ENCODE measurements around the gene NUP43.
"Not testable (repeated sequence)": the region's sequence is repeated elsewhere in the genome, so short reads cannot be mapped to it uniquely, and the experiment has no call there.

The NUP43 gene

DNA sequence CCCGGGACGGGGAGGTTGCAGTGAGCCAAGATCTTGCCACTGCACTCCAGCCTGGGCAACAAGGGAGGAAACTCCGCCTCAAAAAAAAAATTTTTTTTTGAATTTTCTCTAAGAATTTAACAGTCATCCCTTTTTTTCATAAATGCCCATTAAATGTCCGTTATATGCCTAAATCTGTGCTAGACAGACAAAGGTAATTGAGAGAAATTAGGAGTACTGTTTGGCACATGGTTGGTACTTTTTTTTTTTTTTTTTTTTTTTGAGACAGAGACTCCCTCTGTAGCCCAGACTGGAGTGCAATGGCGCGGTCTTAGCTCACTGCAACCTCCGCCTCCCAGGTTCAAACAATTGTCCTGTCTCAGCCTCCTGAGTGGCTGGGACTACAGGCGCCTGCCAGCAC is 4.9 kb upstream of the NUP43 start:
- Mint-ChIP-seq H3K4me1 (peaks cover 18% of the 10 kb centered on the region), H3K27ac (no peak overlapping the region), H3K36me3 (ENCODE audit: low read depth) (no peaks in the 10 kb centered on the region), H3K9me3 (no peaks in the 10 kb centered on the region), H3K27me3 (ENCODE audit: low read depth) (no peaks in the 10 kb centered on the region), H3K4me3 (peak overlapping the region; percentile 61 to 100 (median 100))
- TF ChIP-seq, protein P1, sequence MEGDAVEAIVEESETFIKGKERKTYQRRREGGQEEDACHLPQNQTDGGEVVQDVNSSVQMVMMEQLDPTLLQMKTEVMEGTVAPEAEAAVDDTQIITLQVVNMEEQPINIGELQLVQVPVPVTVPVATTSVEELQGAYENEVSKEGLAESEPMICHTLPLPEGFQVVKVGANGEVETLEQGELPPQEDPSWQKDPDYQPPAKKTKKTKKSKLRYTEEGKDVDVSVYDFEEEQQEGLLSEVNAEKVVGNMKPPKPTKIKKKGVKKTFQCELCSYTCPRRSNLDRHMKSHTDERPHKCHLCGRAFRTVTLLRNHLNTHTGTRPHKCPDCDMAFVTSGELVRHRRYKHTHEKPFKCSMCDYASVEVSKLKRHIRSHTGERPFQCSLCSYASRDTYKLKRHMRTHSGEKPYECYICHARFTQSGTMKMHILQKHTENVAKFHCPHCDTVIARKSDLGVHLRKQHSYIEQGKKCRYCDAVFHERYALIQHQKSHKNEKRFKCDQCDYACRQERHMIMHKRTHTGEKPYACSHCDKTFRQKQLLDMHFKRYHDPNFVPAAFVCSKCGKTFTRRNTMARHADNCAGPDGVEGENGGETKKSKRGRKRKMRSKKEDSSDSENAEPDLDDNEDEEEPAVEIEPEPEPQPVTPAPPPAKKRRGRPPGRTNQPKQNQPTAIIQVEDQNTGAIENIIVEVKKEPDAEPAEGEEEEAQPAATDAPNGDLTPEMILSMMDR (IDR thresholded peaks at IDR 0.05; ENCODE audit: unreplicated experiment in 3 of 3), result no peak

DNA sequence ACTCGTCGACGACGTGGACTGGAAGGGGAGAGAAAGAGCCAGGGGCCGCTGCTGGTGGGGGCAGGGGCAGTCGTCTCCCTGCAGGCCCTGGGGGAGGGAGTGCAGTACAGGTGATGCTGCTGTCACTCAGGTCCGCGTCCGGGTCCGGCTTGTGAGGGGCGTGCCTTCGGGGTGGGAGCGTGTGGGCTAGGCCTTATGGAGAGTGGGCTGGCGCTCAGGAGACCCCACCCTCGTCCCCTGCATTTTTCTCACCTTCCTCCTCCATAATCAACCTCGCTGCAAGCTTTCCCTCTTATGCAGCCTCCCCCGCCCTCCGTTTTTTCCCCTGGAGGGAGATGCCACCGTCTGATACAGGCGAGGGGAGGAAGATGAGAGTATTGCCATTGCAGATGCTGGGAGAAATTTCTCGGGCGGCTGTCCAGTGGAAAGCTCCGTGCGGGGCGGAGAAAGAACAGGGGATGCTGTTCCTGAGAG is 3.8 kb upstream of the NUP43 start:
- H3K4me3 Mint-ChIP-seq, result peak overlapping the region; percentile 94 to 100 (median 100)
- H3K4me1 Mint-ChIP-seq, result peaks cover 25% of the 10 kb centered on the region
- H3K9me3 Mint-ChIP-seq, result no peaks in the 10 kb centered on the region
- no peaks in the 10 kb centered on the region for H3K27me3 Mint-ChIP-seq (ENCODE audit: low read depth)
- H3K27ac Mint-ChIP-seq, result peak overlapping the region; percentile 65 to 92 (median 84)
- H3K36me3 Mint-ChIP-seq (ENCODE audit: low read depth), result no peaks in the 10 kb centered on the region
- TF ChIP-seq, protein P1 (IDR thresholded peaks at IDR 0.05; ENCODE audit: unreplicated experiment in 3 of 3), result no peak

DNA sequence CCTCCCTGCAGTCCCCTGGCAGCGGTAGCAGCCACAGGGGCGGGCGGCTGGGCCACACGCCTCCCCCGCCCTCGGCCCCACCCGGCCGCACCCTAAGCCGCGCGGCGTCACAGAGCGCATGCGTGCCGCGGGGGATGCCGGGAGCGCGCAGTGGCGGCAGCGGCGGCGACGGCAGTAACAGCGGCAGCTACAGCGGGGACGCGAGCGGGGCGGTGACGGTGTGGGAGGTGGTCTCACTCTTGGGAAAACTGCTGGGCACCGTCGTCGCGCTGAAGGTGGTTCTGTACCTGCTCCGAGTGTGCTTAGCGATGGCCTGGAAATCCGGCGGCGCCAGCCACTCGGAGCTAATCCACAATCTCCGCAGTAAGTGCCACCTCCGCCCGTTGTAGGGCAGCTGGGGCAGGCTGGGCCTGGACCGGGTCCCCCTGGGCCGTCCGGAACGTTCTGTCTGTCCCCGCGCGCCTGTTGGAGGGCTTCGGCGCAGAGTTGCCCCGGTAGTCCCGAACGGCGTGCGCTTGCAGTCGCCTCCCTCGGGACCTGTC is 3.3 kb upstream of the NUP43 start, which contains the start of gene PCMT1:
TSS of gene PCMT1 (plus strand) at position 148 of the 542 bp plus-strand sequence. CDS start at position 309, 161 bp downstream.
- Mint-ChIP-seq H3K9me3 (no peaks in the 10 kb centered on the region), H3K36me3 (ENCODE audit: low read depth) (no peaks in the 10 kb centered on the region), H3K4me3 (peak within 1 kb of the TSS; percentile 94 to 100 (median 100)), H3K4me1 (peaks cover 25% of the 10 kb centered on the region), H3K27ac (peak within 1 kb of the TSS; percentile 65 to 92 (median 84)), H3K27me3 (ENCODE audit: low read depth) (no peaks in the 10 kb centered on the region)
- TF ChIP-seq, protein P1 (IDR thresholded peaks at IDR 0.05; ENCODE audit: unreplicated experiment in 3 of 3), result no peak

DNA sequence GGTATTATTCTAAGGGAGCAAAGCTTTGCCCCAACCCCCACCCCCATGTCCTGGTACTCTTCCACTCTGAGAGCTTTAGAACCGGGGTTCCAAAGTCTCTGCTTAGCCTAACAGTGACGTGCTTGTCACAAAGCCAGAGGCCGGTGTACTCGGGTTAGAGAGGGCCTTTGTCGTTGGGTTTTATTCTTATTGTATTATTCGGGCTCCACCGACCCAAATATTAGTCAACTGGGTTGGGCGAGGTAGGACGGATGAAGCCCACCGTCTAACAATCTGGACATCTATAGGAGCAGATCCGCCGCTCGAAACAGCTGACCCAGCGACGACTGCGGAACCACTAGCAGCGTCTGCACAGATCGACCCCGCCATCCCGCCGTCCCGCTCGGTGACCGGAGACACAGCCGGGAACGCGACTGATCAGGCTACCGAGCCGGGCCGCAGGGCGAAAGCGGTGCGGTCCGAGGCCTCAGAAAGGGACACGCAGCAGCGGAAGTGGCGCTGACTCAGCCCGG is 2.8 kb upstream of the NUP43 start:
- not testable (repeated sequence) for H3K27me3 Mint-ChIP-seq (ENCODE audit: low read depth); H3K36me3 Mint-ChIP-seq (ENCODE audit: low read depth); H3K9me3 Mint-ChIP-seq
- Mint-ChIP-seq H3K4me3 (peak overlapping the region; percentile 94 to 100 (median 100)), H3K4me1 (peaks cover 25% of the 10 kb centered on the region), H3K27ac (peak overlapping the region; percentile 60 to 92 (median 68))

DNA sequence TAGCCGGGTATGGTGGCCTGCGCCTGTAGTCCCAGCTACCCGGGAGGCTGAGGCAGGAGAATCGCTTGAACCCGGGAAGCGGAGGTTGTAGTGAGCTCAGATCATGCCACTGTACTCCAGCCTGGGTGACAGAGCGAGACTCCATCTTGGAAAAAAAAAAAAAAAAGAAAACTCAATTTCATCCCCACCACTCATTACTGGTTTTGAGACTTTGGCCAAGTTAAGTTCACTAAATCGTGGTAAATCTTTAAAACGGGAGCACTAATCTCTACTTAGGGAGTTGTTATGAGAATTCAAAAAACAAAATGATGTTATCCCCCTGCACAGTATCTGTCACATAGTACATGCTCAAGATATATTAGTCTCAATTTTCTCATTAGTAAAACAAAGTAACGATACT is 1.1 kb downstream of the NUP43 start:
- Mint-ChIP-seq H3K27ac (peak overlapping the region in 1 of 3 experiments; percentile 96), H3K4me3 (peak overlapping the region; percentile 98 to 100 (median 100)), H3K36me3 (ENCODE audit: low read depth) (peaks cover 24% of the 10 kb centered on the region), H3K4me1 (peaks cover 19% of the 10 kb centered on the region)
- not testable (repeated sequence) for H3K27me3 Mint-ChIP-seq (ENCODE audit: low read depth); H3K9me3 Mint-ChIP-seq

DNA sequence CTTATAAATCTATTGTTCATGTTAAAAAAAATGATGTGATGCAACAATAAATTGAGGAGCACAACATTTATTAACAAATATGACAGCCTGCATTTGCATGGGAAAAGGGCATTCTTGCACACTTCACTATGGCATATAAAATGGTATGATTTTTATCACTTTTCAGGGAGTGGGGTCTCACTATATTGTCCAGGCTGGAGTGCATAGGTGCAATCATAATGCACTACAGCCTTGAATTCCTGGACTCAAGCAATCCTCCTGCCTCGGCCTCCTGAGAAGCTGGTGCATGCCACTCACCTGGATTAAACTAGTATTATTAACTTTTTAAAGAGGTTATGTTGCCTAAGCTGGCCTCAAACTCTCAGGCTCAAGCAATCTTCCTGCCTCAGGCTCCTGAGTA is 11.4 kb downstream of the NUP43 start:
- H3K27ac Mint-ChIP-seq, result no peak overlapping the region
- no peak overlapping the region for H3K4me3 Mint-ChIP-seq
- no peaks in the 10 kb centered on the region for H3K27me3 Mint-ChIP-seq (ENCODE audit: low read depth)
- no peaks in the 10 kb centered on the region for H3K9me3 Mint-ChIP-seq
- TF ChIP-seq, protein P1 (IDR thresholded peaks at IDR 0.05; ENCODE audit: unreplicated experiment in 3 of 3), result no peak
- H3K4me1 Mint-ChIP-seq, result no peaks in the 10 kb centered on the region
- H3K36me3 Mint-ChIP-seq (ENCODE audit: low read depth), result peaks cover 44% of the 10 kb centered on the region
